HepG2 (cell line): Measurements from ENCODE around the gene RBBP8NL. TPM values are rescaled to one million over a fixed set of nuclear protein-coding genes. Genes with fewer than 3 reads are reported as not detected.

Experiments used
- ADNP ChIP-seq: sonication (generic); formaldehyde crosslinking; IDR thresholded peaks from 2 replicates; pipeline ENCODE4 v1.4.0; 2020; ENCODE audit warnings: missing genetic modification reagents
- CEBPB ChIP-seq: IDR thresholded peaks from 2 replicates; pipeline ENCODE4 v1.6.1; 2011; ENCODE audit warnings: low read depth, low read length, improper control_type of control experiment, borderline replicate concordance
- KDM3A ChIP-seq: IDR thresholded peaks from 2 replicates; pipeline ENCODE4 v1.6.1; 2018; ENCODE audit warnings: low read depth, missing compliant biosample characterization
- MZF1 ChIP-seq: sonication (generic); formaldehyde crosslinking; IDR thresholded peaks from 2 replicates; pipeline ENCODE4 v1.8.1; 2023; ENCODE audit warnings: mild to moderate bottlenecking, missing genetic modification reagents, borderline replicate concordance
- NCOA5 ChIP-seq: sonication (generic); formaldehyde crosslinking; IDR thresholded peaks from 2 replicates; pipeline ENCODE4 v1.4.0; 2020; ENCODE audit warnings: missing genetic modification reagents
- NPAS2 ChIP-seq: sonication (generic); formaldehyde crosslinking; IDR thresholded peaks from 2 replicates; pipeline ENCODE4 v1.8.0; 2022; ENCODE audit warnings: mild to moderate bottlenecking, missing genetic modification reagents, borderline replicate concordance
- NR1H2 ChIP-seq: sonication (generic); formaldehyde crosslinking; IDR thresholded peaks from 2 replicates; pipeline ENCODE4 v1.8.1; 2022; ENCODE audit warnings: low read depth, missing genetic modification reagents, borderline replicate concordance
- NR2C2 ChIP-seq: sonication (generic); formaldehyde crosslinking; IDR thresholded peaks from 2 replicates; pipeline ENCODE4 v1.4.0; 2020; ENCODE audit warnings: missing genetic modification reagents, mild to moderate bottlenecking, moderate library complexity, borderline replicate concordance
- SNAI1 ChIP-seq: sonication (generic); formaldehyde crosslinking; IDR thresholded peaks from 2 replicates; pipeline ENCODE4 v1.5.0; 2020; ENCODE audit warnings: mild to moderate bottlenecking, missing genetic modification reagents, borderline replicate concordance
- U2AF1 ChIP-seq: fragments of 200-400 bp; formaldehyde crosslinking; optimal IDR thresholded peaks from 2 replicates; pipeline ENCODE3; 2017; ENCODE audit warnings: mild to moderate bottlenecking, low read depth, low read length
- ZNF205 ChIP-seq: IDR thresholded peaks from 2 replicates; pipeline ENCODE4 v1.6.1; 2018; ENCODE audit warnings: missing biosample characterization, missing genetic modification reagents
- ZNF496 ChIP-seq: sonication (generic); formaldehyde crosslinking; IDR thresholded peaks from 2 replicates; pipeline ENCODE4 v1.8.1; 2023; ENCODE audit warnings: mild to moderate bottlenecking, moderate library complexity, missing genetic modification reagents; ENCODE audit not compliant: insufficient replicate concordance
- ZNF530 ChIP-seq: sonication (generic); formaldehyde crosslinking; IDR thresholded peaks from 2 replicates; pipeline ENCODE4 v1.5.0; 2020; ENCODE audit warnings: low read depth, mild to moderate bottlenecking, missing genetic modification reagents
- ZNF543 ChIP-seq: sonication (generic); formaldehyde crosslinking; IDR thresholded peaks from 2 replicates; pipeline ENCODE4 v1.4.0; 2020; ENCODE audit warnings: mild to moderate bottlenecking, missing genetic modification reagents
- ZNF619 ChIP-seq: sonication (generic); formaldehyde crosslinking; IDR thresholded peaks from 2 replicates; pipeline ENCODE4 v1.4.0; 2020; ENCODE audit warnings: mild to moderate bottlenecking, missing genetic modification reagents
- ZNF674 ChIP-seq: sonication (generic); formaldehyde crosslinking; IDR thresholded peaks from 2 replicates; pipeline ENCODE4 v1.5.0; 2020; ENCODE audit warnings: low read depth, mild to moderate bottlenecking, missing genetic modification reagents
- ZNF766 ChIP-seq: sonication (generic); formaldehyde crosslinking; IDR thresholded peaks from 2 replicates; pipeline ENCODE4 v1.5.0; 2020; ENCODE audit warnings: missing genetic modification reagents, borderline replicate concordance
- ZNF839 ChIP-seq: sonication (generic); formaldehyde crosslinking; IDR thresholded peaks from 2 replicates; pipeline ENCODE4 v1.4.0; 2020; ENCODE audit warnings: missing genetic modification reagents, mild to moderate bottlenecking, borderline replicate concordance
- ZNF891 ChIP-seq: sonication (generic); formaldehyde crosslinking; IDR thresholded peaks from 2 replicates; pipeline ENCODE4 v1.5.0; 2020; ENCODE audit warnings: mild to moderate bottlenecking, missing genetic modification reagents
- polyA plus RNA-seq, 8 experiments: library from polyadenylated mRNA; depleted of rRNA in 3 of 8; stranded (reverse) in 7 of 8; unstranded in 1 of 8; fragments of >200 nt; fragmentation: Illumina TruSeq in 4 of 8; extraction: Trizol in 4 of 8; gene quantifications; 2 replicates each; pipeline versions ENCODE4 v1.2.1 to v1.2.3, GENCODE V29; 2011 to 2016; ENCODE audit warnings: low read depth in 4 of 8, missing spikeins in 1 of 8, mixed read lengths in 1 of 8; ENCODE audit not compliant: insufficient read depth in 1 of 8
- total RNA-seq, 5 experiments: library from RNA; depleted of rRNA; stranded (reverse); fragments of >200 nt; fragmentation: Illumina TruSeq; extraction: Trizol; gene quantifications; 2 replicates each; pipeline ENCODE4 v1.2.3, GENCODE V29; 2016; ENCODE audit warnings: low read depth in 1 of 5
- TF ChIP-seq, protein P1 (sequence below): sonication (generic); formaldehyde crosslinking; IDR thresholded peaks from 2 replicates; pipeline ENCODE4 v1.5.0; 2020; ENCODE audit warnings: missing genetic modification reagents
- TF ChIP-seq, protein P2 (sequence below): fragments of 450-650 bp; IDR thresholded peaks from 2 replicates; pipeline ENCODE4 v1.6.1; 2016
- TF ChIP-seq, protein P3 (sequence below): sonication (generic); formaldehyde crosslinking; IDR thresholded peaks from 2 replicates; pipeline ENCODE4 v1.4.0; 2020; ENCODE audit warnings: low read depth, mild to moderate bottlenecking, missing genetic modification reagents
- TF ChIP-seq, protein P4 (sequence below): sonication (generic); formaldehyde crosslinking; IDR thresholded peaks from 2 replicates; pipeline ENCODE4 v1.5.1; 2020; ENCODE audit warnings: missing genetic modification reagents, mild to moderate bottlenecking, borderline replicate concordance

Gene RBBP8NL
- total and polyA plus RNA-seq, 2 of the 13 experiments (the other 11 are each of a cell fraction or from before 2014, with no cell fraction given) = 0.69 to 0.86 TPM

DNA sequence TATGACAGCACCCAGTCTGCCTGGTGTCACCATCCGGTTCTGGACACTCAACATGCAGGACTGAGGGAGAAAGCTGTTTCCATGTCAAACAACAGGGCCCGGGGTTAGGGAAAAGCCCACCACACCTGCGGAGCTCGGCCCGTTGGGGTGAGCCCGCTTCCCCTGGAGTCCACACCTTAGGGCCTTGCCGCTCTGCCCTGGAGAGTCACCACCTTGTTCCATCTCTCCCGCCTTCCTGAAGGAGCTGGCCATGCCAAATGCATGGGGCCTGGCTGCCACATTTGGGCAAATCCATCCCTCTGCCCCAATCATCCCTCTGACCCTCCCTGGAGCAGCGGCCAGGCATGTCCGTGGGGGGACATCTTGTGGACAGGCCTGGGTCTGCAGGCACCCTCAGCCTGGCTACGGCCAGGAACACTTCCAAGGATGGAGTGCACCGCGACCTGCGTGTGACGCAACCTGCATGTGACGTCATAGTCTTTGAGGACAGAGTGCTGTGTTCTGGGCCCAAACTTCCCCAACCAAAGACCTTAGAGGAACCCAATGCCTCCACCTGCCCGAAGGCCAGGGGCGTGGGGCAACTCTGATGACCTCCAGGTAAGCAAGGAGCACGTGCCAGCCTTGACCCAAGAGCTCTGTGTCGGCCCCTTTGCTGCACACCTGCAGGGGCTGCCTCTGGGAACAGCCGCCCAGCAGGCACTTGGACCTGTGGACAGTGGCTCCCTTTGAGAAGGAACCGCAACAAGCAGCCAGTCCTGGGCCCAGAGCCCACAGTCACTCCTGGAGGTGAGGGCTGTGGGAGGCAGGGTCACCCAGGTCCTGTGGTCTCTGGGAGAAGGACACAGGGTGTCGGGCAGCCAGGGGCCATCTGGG, 22.0 kb downstream of the RBBP8NL start (continued):
- TF ChIP-seq ADNP (CRISPR knock-in tag) (no peak), NPAS2 (CRISPR knock-in tag) (no peak), ZNF891 (CRISPR knock-in tag) (peak; percentile 22; the same call in 1 of the 2 replicates), MZF1 (CRISPR knock-in tag) (no peak), ZNF496 (CRISPR knock-in tag) (no peak), NR2C2 (CRISPR knock-in tag) (peak; percentile 74; the same call in 1 of the 2 replicates), ZNF530 (no peak), ZNF619 (CRISPR knock-in tag) (peak; percentile 54; the same call in 1 of the 2 replicates), SNAI1 (no peak), ZNF543 (CRISPR knock-in tag) (peak; percentile 23; the same call in 1 of the 2 replicates), CEBPB (peak; percentile 98), ZNF674 (CRISPR knock-in tag) (no peak; the same call in 1 of the 2 replicates), KDM3A (CRISPR knock-in tag) (0 out of 2 replicates have a peak, but pooled peaks have one; percentile 51), NR1H2 (CRISPR knock-in tag) (no peak), NCOA5 (CRISPR knock-in tag) (no peak), U2AF1 (no peak), ZNF205 (0 out of 2 replicates have a peak, but pooled peaks have one; percentile 39), ZNF766 (CRISPR knock-in tag) (0 out of 2 replicates have a peak, but pooled peaks have one; percentile 19), ZNF839 (CRISPR knock-in tag) (peak; percentile 28; the same call in 1 of the 2 replicates)
- TF ChIP-seq, protein P1, sequence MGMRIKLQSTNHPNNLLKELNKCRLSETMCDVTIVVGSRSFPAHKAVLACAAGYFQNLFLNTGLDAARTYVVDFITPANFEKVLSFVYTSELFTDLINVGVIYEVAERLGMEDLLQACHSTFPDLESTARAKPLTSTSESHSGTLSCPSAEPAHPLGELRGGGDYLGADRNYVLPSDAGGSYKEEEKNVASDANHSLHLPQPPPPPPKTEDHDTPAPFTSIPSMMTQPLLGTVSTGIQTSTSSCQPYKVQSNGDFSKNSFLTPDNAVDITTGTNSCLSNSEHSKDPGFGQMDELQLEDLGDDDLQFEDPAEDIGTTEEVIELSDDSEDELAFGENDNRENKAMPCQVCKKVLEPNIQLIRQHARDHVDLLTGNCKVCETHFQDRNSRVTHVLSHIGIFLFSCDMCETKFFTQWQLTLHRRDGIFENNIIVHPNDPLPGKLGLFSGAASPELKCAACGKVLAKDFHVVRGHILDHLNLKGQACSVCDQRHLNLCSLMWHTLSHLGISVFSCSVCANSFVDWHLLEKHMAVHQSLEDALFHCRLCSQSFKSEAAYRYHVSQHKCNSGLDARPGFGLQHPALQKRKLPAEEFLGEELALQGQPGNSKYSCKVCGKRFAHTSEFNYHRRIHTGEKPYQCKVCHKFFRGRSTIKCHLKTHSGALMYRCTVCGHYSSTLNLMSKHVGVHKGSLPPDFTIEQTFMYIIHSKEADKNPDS (CRISPR knock-in tag) = no peak
- TF ChIP-seq, protein P2, sequence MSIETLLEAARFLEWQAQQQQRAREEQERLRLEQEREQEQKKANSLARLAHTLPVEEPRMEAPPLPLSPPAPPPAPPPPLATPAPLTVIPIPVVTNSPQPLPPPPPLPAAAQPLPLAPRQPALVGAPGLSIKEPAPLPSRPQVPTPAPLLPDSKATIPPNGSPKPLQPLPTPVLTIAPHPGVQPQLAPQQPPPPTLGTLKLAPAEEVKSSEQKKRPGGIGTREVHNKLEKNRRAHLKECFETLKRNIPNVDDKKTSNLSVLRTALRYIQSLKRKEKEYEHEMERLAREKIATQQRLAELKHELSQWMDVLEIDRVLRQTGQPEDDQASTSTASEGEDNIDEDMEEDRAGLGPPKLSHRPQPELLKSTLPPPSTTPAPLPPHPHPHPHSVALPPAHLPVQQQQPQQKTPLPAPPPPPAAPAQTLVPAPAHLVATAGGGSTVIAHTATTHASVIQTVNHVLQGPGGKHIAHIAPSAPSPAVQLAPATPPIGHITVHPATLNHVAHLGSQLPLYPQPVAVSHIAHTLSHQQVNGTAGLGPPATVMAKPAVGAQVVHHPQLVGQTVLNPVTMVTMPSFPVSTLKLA = no peak
- TF ChIP-seq, protein P3, sequence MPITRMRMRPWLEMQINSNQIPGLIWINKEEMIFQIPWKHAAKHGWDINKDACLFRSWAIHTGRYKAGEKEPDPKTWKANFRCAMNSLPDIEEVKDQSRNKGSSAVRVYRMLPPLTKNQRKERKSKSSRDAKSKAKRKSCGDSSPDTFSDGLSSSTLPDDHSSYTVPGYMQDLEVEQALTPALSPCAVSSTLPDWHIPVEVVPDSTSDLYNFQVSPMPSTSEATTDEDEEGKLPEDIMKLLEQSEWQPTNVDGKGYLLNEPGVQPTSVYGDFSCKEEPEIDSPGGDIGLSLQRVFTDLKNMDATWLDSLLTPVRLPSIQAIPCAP (CRISPR knock-in tag) = no peak
- TF ChIP-seq, protein P4, sequence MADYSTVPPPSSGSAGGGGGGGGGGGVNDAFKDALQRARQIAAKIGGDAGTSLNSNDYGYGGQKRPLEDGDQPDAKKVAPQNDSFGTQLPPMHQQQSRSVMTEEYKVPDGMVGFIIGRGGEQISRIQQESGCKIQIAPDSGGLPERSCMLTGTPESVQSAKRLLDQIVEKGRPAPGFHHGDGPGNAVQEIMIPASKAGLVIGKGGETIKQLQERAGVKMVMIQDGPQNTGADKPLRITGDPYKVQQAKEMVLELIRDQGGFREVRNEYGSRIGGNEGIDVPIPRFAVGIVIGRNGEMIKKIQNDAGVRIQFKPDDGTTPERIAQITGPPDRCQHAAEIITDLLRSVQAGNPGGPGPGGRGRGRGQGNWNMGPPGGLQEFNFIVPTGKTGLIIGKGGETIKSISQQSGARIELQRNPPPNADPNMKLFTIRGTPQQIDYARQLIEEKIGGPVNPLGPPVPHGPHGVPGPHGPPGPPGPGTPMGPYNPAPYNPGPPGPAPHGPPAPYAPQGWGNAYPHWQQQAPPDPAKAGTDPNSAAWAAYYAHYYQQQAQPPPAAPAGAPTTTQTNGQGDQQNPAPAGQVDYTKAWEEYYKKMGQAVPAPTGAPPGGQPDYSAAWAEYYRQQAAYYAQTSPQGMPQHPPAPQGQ (CRISPR knock-in tag) = 0 out of 2 replicates have a peak, but pooled peaks have one; percentile 75
